Measurements from ENCODE around the gene CCDC60. TPM values are rescaled to one million over a fixed set of nuclear protein-coding genes. Genes with fewer than 3 reads are reported as not detected.

CCDC60 gene
- polyA plus RNA-seq, 1 donor = 0.18 TPM

- DNase-seq = peak; percentile 47
Measured at GRCh38 chr12:119544765-119545625, 210.5 kb downstream of the CCDC60 start.

- DNase-seq = no peak
Measured at GRCh38 chr12:119546340-119546739, 211.8 kb downstream of the CCDC60 start.

- DNase-seq = no peak
Measured at GRCh38 chr12:119547001-119547400, 212.5 kb downstream of the CCDC60 start.

- DNase-seq = no peak
Measured at GRCh38 chr12:119556854-119557253, 222.3 kb downstream of the CCDC60 start.

GRCh38 chr12:119565404-119565803 lies 230.9 kb downstream of the CCDC60 start:
- DNase-seq = no peak

- DNase-seq = no peak
Measured at GRCh38 chr12:119570771-119571170, 236.2 kb downstream of the CCDC60 start.

- DNase-seq = no peak
Measured at GRCh38 chr12:119573086-119573485, 238.6 kb downstream of the CCDC60 start.

GRCh38 chr12:119574255-119574654 lies 239.7 kb downstream of the CCDC60 start:
- DNase-seq = no peak

- no peak for DNase-seq
Measured at GRCh38 chr12:119576118-119576810, 241.7 kb downstream of the CCDC60 start.

- DNase-seq = no peak
Measured at GRCh38 chr12:119576915-119577314, 242.4 kb downstream of the CCDC60 start.

GRCh38 chr12:119578112-119578511 lies 243.6 kb downstream of the CCDC60 start:
- DNase-seq = no peak

- no peak for DNase-seq
Measured at GRCh38 chr12:119589097-119589496, 254.6 kb downstream of the CCDC60 start.

GRCh38 chr12:119589634-119590033 lies 255.1 kb downstream of the CCDC60 start:
- DNase-seq = no peak

Other genes with a start within 250 kb of the CCDC60 start
- gene HSPB8, start 155.8 kb upstream of the CCDC60 start, polyA plus RNA-seq (ENCODE audit: insufficient read length) = 4.8 TPM

Measured in left kidney (tissue), 2 donors.